Anterior cingulate cortex (tissue), 58 donors: ENCODE measurements around the gene HSD3B2.

Experiments used
- DNase-seq, 58 donors: peaks; one replicate each; lab custom pipeline; 2025; lab: John Stamatoyannopoulos, UW

Gene HSD3B2

GRCh38 chr1:119451158-119451557 lies 36.2 kb downstream of the HSD3B2 start:
- DNase-seq: no peak

GRCh38 chr1:119452091-119452490 lies 37.1 kb downstream of the HSD3B2 start:
- no peak for DNase-seq

- no peak for DNase-seq
Observed at GRCh38 chr1:119453021-119453420, 38.1 kb downstream of the HSD3B2 start.

GRCh38 chr1:119462964-119463363 lies 48.0 kb downstream of the HSD3B2 start:
- no peak for DNase-seq

GRCh38 chr1:119463569-119463968 lies 48.6 kb downstream of the HSD3B2 start:
- no peak for DNase-seq

- DNase-seq: no peak
Observed at GRCh38 chr1:119466445-119466844, 51.5 kb downstream of the HSD3B2 start.

GRCh38 chr1:119467219-119467618 lies 52.3 kb downstream of the HSD3B2 start:
- no peak for DNase-seq

- DNase-seq: no peak
Observed at GRCh38 chr1:119467857-119468668, 53.1 kb downstream of the HSD3B2 start.

GRCh38 chr1:119469741-119470140 lies 54.8 kb downstream of the HSD3B2 start:
- DNase-seq: no peak

GRCh38 chr1:119470377-119470776 lies 55.4 kb downstream of the HSD3B2 start:
- DNase-seq: no peak

GRCh38 chr1:119470958-119471357 lies 56.0 kb downstream of the HSD3B2 start:
- DNase-seq: no peak

- no peak for DNase-seq
Observed at GRCh38 chr1:119471566-119471965, 56.6 kb downstream of the HSD3B2 start.

GRCh38 chr1:119472080-119472818 lies 57.3 kb downstream of the HSD3B2 start:
- DNase-seq: no peak
